CD14-positive monocyte (primary cell): ENCODE data around the gene CNGB1. TPM values are rescaled to one million over a fixed set of nuclear protein-coding genes. Genes with fewer than 3 reads are reported as not detected.
"Not testable (repeated sequence)": the region's sequence is repeated elsewhere in the genome, so short reads cannot be mapped to it uniquely, and the experiment has no call there.

Source experiments
- DNase-seq, 3 donors: peaks; one replicate each; pipeline ENCODE4 v3.0.0-alpha.2; 2011 to 2022
- H2AFZ ChIP-seq: 2 replicates; pipeline ENCODE4 v1.6.0; 2012; ENCODE audit warnings: mild to moderate bottlenecking, low read depth, low read length, inconsistent platforms; ENCODE audit not compliant: insufficient read depth, poor library complexity, severe bottlenecking
- H3K27ac ChIP-seq, 2 donors: 1 replicate in 1 of 2; 2 replicates in 1 of 2; pipeline ENCODE4 v1.5.1; 2012 to 2013; ENCODE audit warnings: low read length in 2 of 2, control low read depth in 1 of 2, inconsistent platforms in 1 of 2, low read depth in 1 of 2, mild to moderate bottlenecking in 1 of 2
- H3K27me3 ChIP-seq, 2 donors: one replicate each; pipeline versions ENCODE4 v1.6.0 to v1.6.1; 2011 to 2013; ENCODE audit warnings: low read length in 2 of 2; ENCODE audit not compliant: control insufficient read depth in 2 of 2, insufficient read depth in 2 of 2
- H3K36me3 ChIP-seq, 2 donors: replicated peaks in 1 of 2; 1 replicate in 1 of 2; 2 replicates in 1 of 2; pipeline versions ENCODE4 v1.5.1 to v1.6.1; 2012 to 2013; ENCODE audit warnings: low read length in 2 of 2, control low read depth in 1 of 2, inconsistent platforms in 1 of 2, mild to moderate bottlenecking in 1 of 2; ENCODE audit not compliant: insufficient read depth in 2 of 2, control insufficient read depth in 1 of 2
- H3K4me1 ChIP-seq, 2 donors: 1 replicate in 1 of 2; 2 replicates in 1 of 2; pipeline versions ENCODE4 v1.5.1 to v1.6.1; 2012 to 2013; ENCODE audit warnings: low read length in 2 of 2, control low read depth in 1 of 2, inconsistent platforms in 1 of 2, mild to moderate bottlenecking in 1 of 2, moderate library complexity in 1 of 2; ENCODE audit not compliant: insufficient read depth in 2 of 2, control insufficient read depth in 1 of 2
- H3K4me2 ChIP-seq: replicated peaks from 2 replicates; pipeline ENCODE3; 2012; ENCODE audit warnings: low read length, moderate library complexity, mild to moderate bottlenecking; ENCODE audit not compliant: poor library complexity, severe bottlenecking; ENCODE audit errors: extremely low read depth
- H3K4me3 ChIP-seq, 3 experiments: fragments of 200-600 bp in 1 of 3; sonication (generic) in 1 of 3; replicated peaks in 1 of 3; 1 replicate in 2 of 3; 2 replicates in 1 of 3; pipeline ENCODE4 v1.5.1; 2011 to 2013; ENCODE audit warnings: low read length in 3 of 3, mild to moderate bottlenecking in 3 of 3, control low read depth in 2 of 3, low read depth in 2 of 3, inconsistent platforms in 1 of 3, moderate library complexity in 1 of 3
- H3K79me2 ChIP-seq: 2 replicates; pipeline ENCODE4 v1.6.0; 2012; ENCODE audit warnings: mild to moderate bottlenecking, control low read depth, inconsistent platforms, low read length, moderate library complexity; ENCODE audit not compliant: insufficient read depth
- H3K9ac ChIP-seq: 2 replicates; pipeline ENCODE4 v1.6.0; 2017; ENCODE audit warnings: low read length, mild to moderate bottlenecking; ENCODE audit not compliant: insufficient read depth, poor library complexity, severe bottlenecking
- H3K9me3 ChIP-seq, 2 donors: replicated peaks in 1 of 2; 1 replicate in 1 of 2; 2 replicates in 1 of 2; pipeline versions ENCODE4 v1.5.1 to v1.6.1; 2012 to 2013; ENCODE audit warnings: low read length in 2 of 2, control low read depth in 1 of 2; ENCODE audit not compliant: control insufficient read depth in 1 of 2, insufficient read depth in 1 of 2
- H4K20me1 ChIP-seq: 2 replicates; pipeline ENCODE4 v1.6.0; 2012; ENCODE audit warnings: mild to moderate bottlenecking, low read length, control low read depth, moderate library complexity; ENCODE audit not compliant: insufficient read depth
- H3K27ac Mint-ChIP-seq, 7 donors: one replicate each; pipeline ENCODE4 v1.8.0; 2020; ENCODE audit warnings: mild to moderate bottlenecking in 7 of 7, mixed read lengths in 7 of 7, moderate library complexity in 6 of 7, inconsistent platforms in 2 of 7
- H3K27me3 Mint-ChIP-seq, 3 donors: one replicate each; pipeline ENCODE4 v1.8.0; 2021 to 2022; ENCODE audit warnings: low read depth in 3 of 3, mild to moderate bottlenecking in 3 of 3, mixed read lengths in 3 of 3, moderate library complexity in 3 of 3, inconsistent platforms in 1 of 3
- H3K36me3 Mint-ChIP-seq, 2 donors: one replicate each; pipeline ENCODE4 v1.8.0; 2020; ENCODE audit warnings: mixed read lengths in 2 of 2, inconsistent platforms in 1 of 2, mild to moderate bottlenecking in 1 of 2
- H3K4me1 Mint-ChIP-seq: one replicate; pipeline ENCODE4 v1.8.0; 2020; ENCODE audit warnings: mild to moderate bottlenecking, mixed read lengths
- H3K4me3 Mint-ChIP-seq, 2 donors: one replicate each; pipeline ENCODE4 v1.8.0; 2020; ENCODE audit warnings: mild to moderate bottlenecking in 2 of 2, mixed read lengths in 2 of 2, moderate library complexity in 1 of 2
- H3K9me3 Mint-ChIP-seq, 7 donors: one replicate each; pipeline ENCODE4 v1.8.0; 2020 to 2022; ENCODE audit warnings: mixed read lengths in 7 of 7, mild to moderate bottlenecking in 6 of 7, moderate library complexity in 6 of 7, inconsistent platforms in 2 of 7
- CTCF ChIP-seq: fragments of 200-600 bp; IDR thresholded peaks from one replicate; pipeline ENCODE4 v1.8.0; 2022; ENCODE audit warnings: antibody characterized with exemption, mild to moderate bottlenecking
- WGBS: methylation state at CpG from one replicate; pipeline ENCODE4 v1.1.5; 2013; ENCODE audit warnings: missing lambda C conversion rate; ENCODE audit not compliant: insufficient coverage; 5-methylcytosine and 5-hydroxymethylcytosine counted together
- intact Hi-C, 2 donors: fragments of 100-400 bp; cut with micrococcal nuclease; formaldehyde crosslinking; loops; one replicate each; pipeline versions ENCODE4 v1.15.0 to v1.15.1; 2023
- polyA plus RNA-seq, 3 donors: library from polyadenylated mRNA; depleted of rRNA in 1 of 3; unstranded in 2 of 3; stranded (reverse) in 1 of 3; fragments of 300-500 nt in 2 of 3; fragments of >200 nt in 1 of 3; fragmentation: Illumina TruSeq in 2 of 3; gene quantifications; 1 replicate in 2 of 3; 2 replicates in 1 of 3; pipeline ENCODE4 v1.2.3, GENCODE V29; 2012 to 2021

Gene CNGB1
- polyA plus RNA-seq, 3 donors: not detected

DNA sequence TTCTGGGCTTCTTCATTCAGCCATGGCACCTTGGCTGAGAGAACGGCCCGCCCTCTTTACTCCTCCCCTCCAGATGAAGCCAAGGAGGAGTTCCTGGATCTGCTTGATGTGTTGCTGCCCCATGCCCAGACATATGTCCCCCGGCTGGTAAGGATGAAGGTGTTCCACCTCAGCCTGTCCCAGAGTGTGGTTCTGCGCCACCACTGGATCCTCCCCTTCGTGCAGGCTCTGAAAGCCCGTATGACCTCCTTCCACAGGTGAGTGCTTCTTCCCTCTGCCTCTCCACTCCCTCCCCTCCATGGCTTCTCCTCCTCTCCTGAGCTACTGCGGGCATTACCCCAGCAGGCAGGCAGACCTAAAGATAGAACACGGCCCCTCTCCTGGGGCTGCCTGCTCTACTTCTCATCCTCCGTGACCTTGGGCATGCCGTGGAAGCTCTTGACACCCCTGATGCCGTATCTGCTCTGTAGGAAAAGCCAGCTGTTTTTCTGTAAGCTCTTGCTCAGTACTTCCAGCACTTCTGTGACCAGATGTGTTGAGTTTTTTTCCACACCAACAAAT lies 39.0 kb upstream of the CNGB1 start:
- H3K4me2 ChIP-seq: no peak overlapping the region
- H3K9me3 Mint-ChIP-seq: peaks cover 0 to 10% (median 6%) of the 10 kb centered on the region in 7 donors
- H2AFZ ChIP-seq: no peak overlapping the region
- peaks cover 6% of the 10 kb centered on the region for H3K4me1 Mint-ChIP-seq
- WGBS: 100% methylated on average over 9 of the region's 11 CpGs
- intact Hi-C loops: loop anchor here (5.0 to 10.0 kb wide), 3 partner anchors 115 to 208 kb away; partner anchors contain the start of genes CFAP20 (in 2 of the 2) and KIFC3 (in 2 of the 2)
- TF ChIP-seq CTCF: no peak
- H3K27me3 ChIP-seq: no peaks in the 10 kb centered on the region
- H3K9ac ChIP-seq: no peak overlapping the region
- H3K27ac Mint-ChIP-seq: peak overlapping the region in 1 of 7 donors; percentile 82
- no peak overlapping the region for H3K4me3 ChIP-seq
- peaks cover 0 to 6% of the 10 kb centered on the region in 2 donors for H3K9me3 ChIP-seq
- no peak overlapping the region for H3K4me3 Mint-ChIP-seq
- H3K27me3 Mint-ChIP-seq: peaks cover 0 to 1% (median 0%) of the 10 kb centered on the region in 3 donors
- peaks cover 13% of the 10 kb centered on the region for H4K20me1 ChIP-seq
- no peaks in the 10 kb centered on the region for H3K4me1 ChIP-seq
- DNase-seq: no peak
- H3K79me2 ChIP-seq: peaks cover 22% of the 10 kb centered on the region
- H3K36me3 Mint-ChIP-seq: peaks cover 66 to 83% of the 10 kb centered on the region in 2 donors
- no peak overlapping the region for H3K27ac ChIP-seq
- peaks cover 48 to 74% of the 10 kb centered on the region in 2 donors for H3K36me3 ChIP-seq

DNA sequence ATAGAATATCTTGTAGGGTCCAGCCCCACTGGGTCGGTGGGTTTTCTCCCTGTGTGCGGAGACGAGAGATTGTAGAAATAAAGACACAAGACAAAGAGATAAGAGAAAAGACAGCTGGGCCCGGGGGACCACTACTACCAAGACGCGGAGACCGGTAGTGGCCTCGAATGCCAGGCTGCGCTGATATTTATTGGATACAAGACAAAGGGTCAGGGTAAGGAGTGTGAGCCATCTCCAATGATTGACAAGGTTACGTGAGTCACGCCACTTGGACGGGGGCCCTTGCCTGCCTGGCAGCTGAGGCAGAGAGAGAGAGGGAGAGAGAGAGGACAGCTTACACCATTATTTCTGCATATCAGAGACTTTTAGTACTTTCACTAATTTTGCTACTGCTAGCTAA lies 33.8 kb upstream of the CNGB1 start:
- not testable (repeated sequence) for H3K4me3 Mint-ChIP-seq, H3K27ac Mint-ChIP-seq, H3K27me3 Mint-ChIP-seq, H3K9me3 ChIP-seq, H3K27ac ChIP-seq, H3K27me3 ChIP-seq, H2AFZ ChIP-seq, H3K4me2 ChIP-seq, H3K4me3 ChIP-seq, H3K9me3 Mint-ChIP-seq, H3K9ac ChIP-seq, DNase-seq
- Histone ChIP-seq H3K79me2 (peaks cover 30% of the 10 kb centered on the region), H3K36me3 (peaks cover 30 to 49% of the 10 kb centered on the region in 2 donors), H4K20me1 (peaks cover 20% of the 10 kb centered on the region), H3K4me1 (peaks cover 13 to 20% of the 10 kb centered on the region in 2 donors)
- intact Hi-C loops: loop anchor here (2.0 to 10.0 kb wide), 7 partner anchors 106 to 427 kb away; partner anchors contain the start of genes KIFC3 (in 2 of the 2) and KATNB1 (in 1 of the 2)
- Mint-ChIP-seq H3K4me1 (peaks cover 29% of the 10 kb centered on the region), H3K36me3 (peaks cover 43 to 62% of the 10 kb centered on the region in 2 donors)
- WGBS: 98% methylated on average over 6 of the region's 12 CpGs
